K562 (cell line): ENCODE measurements around the gene CD300A. TPM values are rescaled to one million over a fixed set of nuclear protein-coding genes. Genes with fewer than 3 reads are reported as not detected.

ENCODE experiments used
- ATAC-seq: fragments of 200-7000 bp; cut with Tn5 transposase; 3 replicates; pipeline ENCODE4 v1.9.1; 2020; ENCODE audit warnings: moderate library complexity
- BruUV-seq: library from RNA; stranded (reverse); fragments of 400-500 nt; replicated peaks from 2 replicates; lab custom pipeline; 2021; lab: Mats Ljungman, UMichigan
- CTCF ChIA-PET: fragments of 300-600 bp; formaldehyde crosslinking; extraction: SDS; loops from one replicate; lab custom pipeline; 2021; ENCODE audit warnings: low intra/inter-chr PET ratio; lab: Yijun Ruan, JAX
- POLR2A ChIA-PET: fragments of 300-600, 350-650 bp; sonication (Branson Sonifier 250); formaldehyde crosslinking; extraction: SDS; loops from one replicate; lab custom pipeline; 2021; ENCODE audit warnings: antibody characterized with exemption, inconsistent platforms; lab: Yijun Ruan, JAX
- DNase-seq, 4 experiments: peaks; one replicate each; pipeline versions ENCODE4 v3.0.0 to v3.0.0-alpha.2; 2011 to 2018; ENCODE audit warnings: low spot score in 3 of 4, mixed read lengths in 3 of 4; ENCODE audit errors: extremely low read depth in 1 of 4
- FAIRE-seq: peaks from 2 replicates; lab custom pipeline; 2011; peaks lifted over from hg19 to GRCh38; lab: Jason Lieb, UNC
- H2AFZ ChIP-seq: 2 replicates; pipeline ENCODE4 v1.6.0; 2011; ENCODE audit warnings: low read depth, low read length, control low read depth, inconsistent platforms
- H3K27ac ChIP-seq: fragments of 200-600 bp; 3 replicates; pipeline ENCODE4 v1.8.0; 2011; ENCODE audit warnings: low read depth, mild to moderate bottlenecking, control low read depth, inconsistent platforms, low read length, moderate library complexity, mixed read lengths; ENCODE audit errors: extremely low read depth
- H3K27me3 ChIP-seq, 2 experiments: fragments of 300-600 bp in 1 of 2; 2 replicates in 1 of 2; 3 replicates in 1 of 2; pipeline versions ENCODE4 v1.6.0 to v1.8.0; 2011; ENCODE audit warnings: inconsistent platforms in 2 of 2, low read length in 2 of 2, mild to moderate bottlenecking in 1 of 2, mixed read lengths in 1 of 2, moderate library complexity in 1 of 2; ENCODE audit not compliant: control insufficient read depth in 2 of 2, insufficient read depth in 2 of 2
- H3K36me3 ChIP-seq: fragments of 300-600 bp; 3 replicates; pipeline ENCODE4 v1.8.0; 2011; ENCODE audit warnings: mild to moderate bottlenecking, low read length, inconsistent platforms; ENCODE audit not compliant: control insufficient read depth, insufficient read depth
- H3K4me1 ChIP-seq, 2 experiments: fragments of 200-600 bp in 1 of 2; replicated peaks in 1 of 2; 2 replicates in 1 of 2; 3 replicates in 1 of 2; pipeline versions ENCODE4 v1.5.1 to v1.8.0; 2011; ENCODE audit warnings: inconsistent platforms in 2 of 2, low read length in 2 of 2, mild to moderate bottlenecking in 1 of 2, mixed read lengths in 1 of 2, moderate library complexity in 1 of 2; ENCODE audit not compliant: control insufficient read depth in 2 of 2, insufficient read depth in 2 of 2
- H3K4me2 ChIP-seq: 2 replicates; pipeline ENCODE4 v1.6.1; 2011; ENCODE audit warnings: low read length, control low read depth, inconsistent platforms, mixed read lengths; ENCODE audit not compliant: insufficient read depth
- H3K4me3 ChIP-seq: fragments of 200-600 bp; sonication (generic), shearing (Covaris generic); 2 replicates; pipeline ENCODE4 v1.5.1; 2016; ENCODE audit warnings: control low read depth, inconsistent platforms
- H3K79me2 ChIP-seq: fragments of 200-600 bp; 3 replicates; pipeline ENCODE4 v1.8.0; 2011; ENCODE audit warnings: low read length, inconsistent platforms; ENCODE audit not compliant: control insufficient read depth, insufficient read depth
- H3K9ac ChIP-seq, 2 experiments: 2 replicates each; pipeline versions ENCODE4 v1.6.0 to v1.6.1; 2011; ENCODE audit warnings: low read depth in 2 of 2, low read length in 2 of 2, control low read depth in 1 of 2, inconsistent platforms in 1 of 2, mild to moderate bottlenecking in 1 of 2, mixed read lengths in 1 of 2; ENCODE audit not compliant: insufficient read depth in 1 of 2
- H3K9me1 ChIP-seq: one replicate; pipeline ENCODE4 v1.6.0; 2011; ENCODE audit warnings: inconsistent platforms, mild to moderate bottlenecking, low read length, moderate library complexity; ENCODE audit not compliant: control insufficient read depth, insufficient read depth
- H3K9me3 ChIP-seq: replicated peaks from 2 replicates; pipeline ENCODE4 v1.5.1; 2011; ENCODE audit warnings: low read depth, low read length, inconsistent platforms; ENCODE audit not compliant: control insufficient read depth, insufficient read depth
- H4K20me1 ChIP-seq: replicated peaks from 2 replicates; pipeline ENCODE4 v1.6.1; 2011; ENCODE audit warnings: low read length, inconsistent platforms, mixed read lengths; ENCODE audit not compliant: control insufficient read depth, insufficient read depth
- BRD4 ChIP-seq: fragments of 200-600 bp; sonication (generic); IDR thresholded peaks from 2 replicates; pipeline ENCODE4 v1.6.1; 2017; ENCODE audit warnings: inconsistent platforms
- CHD2 ChIP-seq: IDR thresholded peaks from 2 replicates; pipeline ENCODE4 v1.6.1; 2011; ENCODE audit warnings: low read depth, low read length
- GATAD2A ChIP-seq: fragments of 450-650 bp; IDR thresholded peaks from 2 replicates; pipeline ENCODE4 v1.6.1; 2017
- POLR2AphosphoS5 ChIP-seq: IDR thresholded peaks from 2 replicates; pipeline ENCODE4 v1.6.1; 2011; ENCODE audit warnings: mild to moderate bottlenecking, low read depth, low read length, moderate library complexity; ENCODE audit not compliant: control insufficient read depth, insufficient read depth
- ZNF253 ChIP-seq: fragments of 250-450 bp; sonication (Bioruptor Pico); conservative IDR thresholded peaks from 2 replicates; pipeline ENCODE4 v1.6.1; 2021; ENCODE audit warnings: mild to moderate bottlenecking
- WGBS: fragments of 100-300 bp; shearing (Covaris generic); methylation state at CpG from one replicate; pipeline ENCODE4 v1.1.6; 2016; ENCODE audit warnings: low coverage, mixed read lengths; ENCODE audit not compliant: insufficient coverage; ENCODE audit errors: missing lambda C conversion rate; 5-methylcytosine and 5-hydroxymethylcytosine counted together
- in situ Hi-C: fragments of 300-500 bp; cut with MboI; formaldehyde crosslinking; loops from 4 replicates; pipeline ENCODE4 v1.15.0; 2018; ENCODE audit warnings: inconsistent platforms, mixed read lengths
- intact Hi-C: fragments of 100-400 bp; cut with micrococcal nuclease; formaldehyde crosslinking; loops from 2 replicates; pipeline ENCODE4 v1.14.2; 2022
- polyA plus RNA-seq, 8 experiments: library from polyadenylated mRNA; depleted of rRNA in 4 of 8; stranded (reverse) in 5 of 8; unstranded in 3 of 8; fragments of >200 nt; fragmentation: Nextera tagmentation in 2 of 8; fragmentation: Illumina TruSeq in 1 of 8; extraction: Ambion mirVana in 2 of 8; extraction: Trizol in 1 of 8; gene quantifications; 2 replicates each; pipeline versions ENCODE4 v1.2.1 to v1.2.3, GENCODE V29; 2011 to 2014; ENCODE audit warnings: inconsistent platforms in 1 of 8, missing spikeins in 1 of 8
- total RNA-seq, 7 experiments: library from RNA; depleted of rRNA in 6 of 7; stranded (reverse); fragments of >200 nt in 6 of 7; fragmentation: Illumina TruSeq in 2 of 7; extraction: Trizol in 2 of 7; gene quantifications; 2 replicates each; pipeline versions ENCODE4 v1.2.1 to v1.2.3, GENCODE V29; 2011 to 2021; ENCODE audit warnings: low replicate concordance in 1 of 7
- TF ChIP-seq, protein P1 (sequence below): fragments of 450-650 bp; IDR thresholded peaks from one replicate; pipeline ENCODE4 v1.6.1; 2018; ENCODE audit warnings: mild to moderate bottlenecking, moderate library complexity; ENCODE audit not compliant: partially characterized antibody
- TF ChIP-seq, protein P2 (sequence below): sonication (generic); formaldehyde crosslinking; IDR thresholded peaks from 2 replicates; pipeline ENCODE4 v1.8.0; 2022; ENCODE audit warnings: mild to moderate bottlenecking, missing genetic modification reagents
- TF ChIP-seq, protein P3 (sequence below): fragments of 250-450 bp; sonication (Bioruptor Pico); IDR thresholded peaks from 2 replicates; pipeline ENCODE4 v1.5.0; 2022; ENCODE audit warnings: mild to moderate bottlenecking
- TF ChIP-seq, protein P4 (sequence below): fragments of 250-450 bp; sonication (Bioruptor Pico); IDR thresholded peaks from 2 replicates; pipeline ENCODE4 v1.4.0; 2020

The CD300A gene
- total and polyA plus RNA-seq, 9 of the 15 experiments (the other 6 are each of a cell fraction or from before 2014, with no cell fraction given): 0.21 to 1.7 (median 0.41) TPM; not detected in 1

DNA sequence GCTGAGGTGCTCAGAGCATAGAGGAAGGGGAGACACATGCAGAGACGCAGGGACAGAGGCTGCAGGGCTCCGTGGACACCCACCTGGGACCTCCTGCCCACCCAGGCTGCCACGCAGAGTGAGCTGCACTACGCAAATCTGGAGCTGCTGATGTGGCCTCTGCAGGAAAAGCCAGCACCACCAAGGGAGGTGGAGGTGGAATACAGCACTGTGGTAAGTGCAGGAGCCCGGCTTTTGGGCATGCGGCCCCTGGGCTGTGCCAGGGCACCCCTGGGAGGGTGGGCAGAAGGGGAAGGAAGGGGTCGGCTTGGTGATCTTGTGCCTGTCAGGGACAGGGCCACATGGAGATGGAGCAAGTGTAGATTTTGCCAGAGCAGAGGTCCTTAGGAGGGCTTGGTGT is 15.2 kb downstream of the CD300A start:
- no peak overlapping the region for H3K27ac ChIP-seq
- TF ChIP-seq GATAD2A (no peak), BRD4 (no peak), POLR2AphosphoS5 (no peak), ZNF253 (no peak), CHD2 (no peak)
- TF ChIP-seq, protein P1, sequence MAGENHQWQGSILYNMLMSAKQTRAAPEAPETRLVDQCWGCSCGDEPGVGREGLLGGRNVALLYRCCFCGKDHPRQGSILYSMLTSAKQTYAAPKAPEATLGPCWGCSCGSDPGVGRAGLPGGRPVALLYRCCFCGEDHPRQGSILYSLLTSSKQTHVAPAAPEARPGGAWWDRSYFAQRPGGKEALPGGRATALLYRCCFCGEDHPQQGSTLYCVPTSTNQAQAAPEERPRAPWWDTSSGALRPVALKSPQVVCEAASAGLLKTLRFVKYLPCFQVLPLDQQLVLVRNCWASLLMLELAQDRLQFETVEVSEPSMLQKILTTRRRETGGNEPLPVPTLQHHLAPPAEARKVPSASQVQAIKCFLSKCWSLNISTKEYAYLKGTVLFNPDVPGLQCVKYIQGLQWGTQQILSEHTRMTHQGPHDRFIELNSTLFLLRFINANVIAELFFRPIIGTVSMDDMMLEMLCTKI: no peak
- TF ChIP-seq, protein P2, sequence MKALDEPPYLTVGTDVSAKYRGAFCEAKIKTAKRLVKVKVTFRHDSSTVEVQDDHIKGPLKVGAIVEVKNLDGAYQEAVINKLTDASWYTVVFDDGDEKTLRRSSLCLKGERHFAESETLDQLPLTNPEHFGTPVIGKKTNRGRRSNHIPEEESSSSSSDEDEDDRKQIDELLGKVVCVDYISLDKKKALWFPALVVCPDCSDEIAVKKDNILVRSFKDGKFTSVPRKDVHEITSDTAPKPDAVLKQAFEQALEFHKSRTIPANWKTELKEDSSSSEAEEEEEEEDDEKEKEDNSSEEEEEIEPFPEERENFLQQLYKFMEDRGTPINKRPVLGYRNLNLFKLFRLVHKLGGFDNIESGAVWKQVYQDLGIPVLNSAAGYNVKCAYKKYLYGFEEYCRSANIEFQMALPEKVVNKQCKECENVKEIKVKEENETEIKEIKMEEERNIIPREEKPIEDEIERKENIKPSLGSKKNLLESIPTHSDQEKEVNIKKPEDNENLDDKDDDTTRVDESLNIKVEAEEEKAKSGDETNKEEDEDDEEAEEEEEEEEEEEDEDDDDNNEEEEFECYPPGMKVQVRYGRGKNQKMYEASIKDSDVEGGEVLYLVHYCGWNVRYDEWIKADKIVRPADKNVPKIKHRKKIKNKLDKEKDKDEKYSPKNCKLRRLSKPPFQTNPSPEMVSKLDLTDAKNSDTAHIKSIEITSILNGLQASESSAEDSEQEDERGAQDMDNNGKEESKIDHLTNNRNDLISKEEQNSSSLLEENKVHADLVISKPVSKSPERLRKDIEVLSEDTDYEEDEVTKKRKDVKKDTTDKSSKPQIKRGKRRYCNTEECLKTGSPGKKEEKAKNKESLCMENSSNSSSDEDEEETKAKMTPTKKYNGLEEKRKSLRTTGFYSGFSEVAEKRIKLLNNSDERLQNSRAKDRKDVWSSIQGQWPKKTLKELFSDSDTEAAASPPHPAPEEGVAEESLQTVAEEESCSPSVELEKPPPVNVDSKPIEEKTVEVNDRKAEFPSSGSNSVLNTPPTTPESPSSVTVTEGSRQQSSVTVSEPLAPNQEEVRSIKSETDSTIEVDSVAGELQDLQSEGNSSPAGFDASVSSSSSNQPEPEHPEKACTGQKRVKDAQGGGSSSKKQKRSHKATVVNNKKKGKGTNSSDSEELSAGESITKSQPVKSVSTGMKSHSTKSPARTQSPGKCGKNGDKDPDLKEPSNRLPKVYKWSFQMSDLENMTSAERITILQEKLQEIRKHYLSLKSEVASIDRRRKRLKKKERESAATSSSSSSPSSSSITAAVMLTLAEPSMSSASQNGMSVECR (CRISPR knock-in tag): no peak
- TF ChIP-seq, protein P3, sequence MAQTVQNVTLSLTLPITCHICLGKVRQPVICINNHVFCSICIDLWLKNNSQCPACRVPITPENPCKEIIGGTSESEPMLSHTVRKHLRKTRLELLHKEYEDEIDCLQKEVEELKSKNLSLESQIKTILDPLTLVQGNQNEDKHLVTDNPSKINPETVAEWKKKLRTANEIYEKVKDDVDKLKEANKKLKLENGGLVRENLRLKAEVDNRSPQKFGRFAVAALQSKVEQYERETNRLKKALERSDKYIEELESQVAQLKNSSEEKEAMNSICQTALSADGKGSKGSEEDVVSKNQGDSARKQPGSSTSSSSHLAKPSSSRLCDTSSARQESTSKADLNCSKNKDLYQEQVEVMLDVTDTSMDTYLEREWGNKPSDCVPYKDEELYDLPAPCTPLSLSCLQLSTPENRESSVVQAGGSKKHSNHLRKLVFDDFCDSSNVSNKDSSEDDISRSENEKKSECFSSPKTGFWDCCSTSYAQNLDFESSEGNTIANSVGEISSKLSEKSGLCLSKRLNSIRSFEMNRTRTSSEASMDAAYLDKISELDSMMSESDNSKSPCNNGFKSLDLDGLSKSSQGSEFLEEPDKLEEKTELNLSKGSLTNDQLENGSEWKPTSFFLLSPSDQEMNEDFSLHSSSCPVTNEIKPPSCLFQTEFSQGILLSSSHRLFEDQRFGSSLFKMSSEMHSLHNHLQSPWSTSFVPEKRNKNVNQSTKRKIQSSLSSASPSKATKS (CRISPR knock-in tag): no peak
- TF ChIP-seq, protein P4, sequence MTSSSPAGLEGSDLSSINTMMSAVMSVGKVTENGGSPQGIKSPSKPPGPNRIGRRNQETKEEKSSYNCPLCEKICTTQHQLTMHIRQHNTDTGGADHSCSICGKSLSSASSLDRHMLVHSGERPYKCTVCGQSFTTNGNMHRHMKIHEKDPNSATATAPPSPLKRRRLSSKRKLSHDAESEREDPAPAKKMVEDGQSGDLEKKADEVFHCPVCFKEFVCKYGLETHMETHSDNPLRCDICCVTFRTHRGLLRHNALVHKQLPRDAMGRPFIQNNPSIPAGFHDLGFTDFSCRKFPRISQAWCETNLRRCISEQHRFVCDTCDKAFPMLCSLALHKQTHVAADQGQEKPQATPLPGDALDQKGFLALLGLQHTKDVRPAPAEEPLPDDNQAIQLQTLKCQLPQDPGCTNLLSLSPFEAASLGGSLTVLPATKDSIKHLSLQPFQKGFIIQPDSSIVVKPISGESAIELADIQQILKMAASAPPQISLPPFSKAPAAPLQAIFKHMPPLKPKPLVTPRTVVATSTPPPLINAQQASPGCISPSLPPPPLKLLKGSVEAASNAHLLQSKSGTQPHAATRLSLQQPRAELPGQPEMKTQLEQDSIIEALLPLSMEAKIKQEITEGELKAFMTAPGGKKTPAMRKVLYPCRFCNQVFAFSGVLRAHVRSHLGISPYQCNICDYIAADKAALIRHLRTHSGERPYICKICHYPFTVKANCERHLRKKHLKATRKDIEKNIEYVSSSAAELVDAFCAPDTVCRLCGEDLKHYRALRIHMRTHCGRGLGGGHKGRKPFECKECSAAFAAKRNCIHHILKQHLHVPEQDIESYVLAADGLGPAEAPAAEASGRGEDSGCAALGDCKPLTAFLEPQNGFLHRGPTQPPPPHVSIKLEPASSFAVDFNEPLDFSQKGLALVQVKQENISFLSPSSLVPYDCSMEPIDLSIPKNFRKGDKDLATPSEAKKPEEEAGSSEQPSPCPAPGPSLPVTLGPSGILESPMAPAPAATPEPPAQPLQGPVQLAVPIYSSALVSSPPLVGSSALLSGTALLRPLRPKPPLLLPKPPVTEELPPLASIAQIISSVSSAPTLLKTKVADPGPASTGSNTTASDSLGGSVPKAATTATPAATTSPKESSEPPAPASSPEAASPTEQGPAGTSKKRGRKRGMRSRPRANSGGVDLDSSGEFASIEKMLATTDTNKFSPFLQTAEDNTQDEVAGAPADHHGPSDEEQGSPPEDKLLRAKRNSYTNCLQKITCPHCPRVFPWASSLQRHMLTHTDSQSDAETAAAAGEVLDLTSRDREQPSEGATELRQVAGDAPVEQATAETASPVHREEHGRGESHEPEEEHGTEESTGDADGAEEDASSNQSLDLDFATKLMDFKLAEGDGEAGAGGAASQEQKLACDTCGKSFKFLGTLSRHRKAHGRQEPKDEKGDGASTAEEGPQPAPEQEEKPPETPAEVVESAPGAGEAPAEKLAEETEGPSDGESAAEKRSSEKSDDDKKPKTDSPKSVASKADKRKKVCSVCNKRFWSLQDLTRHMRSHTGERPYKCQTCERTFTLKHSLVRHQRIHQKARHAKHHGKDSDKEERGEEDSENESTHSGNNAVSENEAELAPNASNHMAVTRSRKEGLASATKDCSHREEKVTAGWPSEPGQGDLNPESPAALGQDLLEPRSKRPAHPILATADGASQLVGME: no peak

More for the DNA sequence above, 15.2 kb downstream of the CD300A start:
- DNase-seq: no peak
- H3K4me1 ChIP-seq: peaks cover 0 to 5% of the 10 kb centered on the region in 2 experiments; a peak in 3 of 5 replicates
- no peak for FAIRE-seq
- H4K20me1 ChIP-seq: no peaks in the 10 kb centered on the region
- whole genome bisulfite sequencing: 0% methylated on average over 6 of the region's 7 CpGs
- intact Hi-C loops: no loop called here
- H3K27me3 ChIP-seq: peaks cover 3 to 67% of the 10 kb centered on the region in 2 experiments; a peak in 2 of 5 replicates
- no peak overlapping the region for H3K4me2 ChIP-seq
- no peaks in the 10 kb centered on the region for H3K9me1 ChIP-seq
- H3K4me3 ChIP-seq: no peak overlapping the region
- ChIA-PET POLR2A (no interaction called here), CTCF (no interaction called here)
- ATAC-seq: no peak
- in situ Hi-C loops: no loop called here
- BruUV-seq: no TSS peak
- no peaks in the 10 kb centered on the region for H3K36me3 ChIP-seq
- H2AFZ ChIP-seq: no peak overlapping the region
- H3K9me3 ChIP-seq: no peaks in the 10 kb centered on the region
- no peaks in the 10 kb centered on the region for H3K79me2 ChIP-seq
- peak overlapping the region in 1 of 2 experiments; percentile 26; a peak in 1 of 4 replicates for H3K9ac ChIP-seq
